ENCODE data around the gene XIRP2. TPM values are rescaled to one million over a fixed set of nuclear protein-coding genes. Genes with fewer than 3 reads are reported as not detected.

The XIRP2 gene, protein sequence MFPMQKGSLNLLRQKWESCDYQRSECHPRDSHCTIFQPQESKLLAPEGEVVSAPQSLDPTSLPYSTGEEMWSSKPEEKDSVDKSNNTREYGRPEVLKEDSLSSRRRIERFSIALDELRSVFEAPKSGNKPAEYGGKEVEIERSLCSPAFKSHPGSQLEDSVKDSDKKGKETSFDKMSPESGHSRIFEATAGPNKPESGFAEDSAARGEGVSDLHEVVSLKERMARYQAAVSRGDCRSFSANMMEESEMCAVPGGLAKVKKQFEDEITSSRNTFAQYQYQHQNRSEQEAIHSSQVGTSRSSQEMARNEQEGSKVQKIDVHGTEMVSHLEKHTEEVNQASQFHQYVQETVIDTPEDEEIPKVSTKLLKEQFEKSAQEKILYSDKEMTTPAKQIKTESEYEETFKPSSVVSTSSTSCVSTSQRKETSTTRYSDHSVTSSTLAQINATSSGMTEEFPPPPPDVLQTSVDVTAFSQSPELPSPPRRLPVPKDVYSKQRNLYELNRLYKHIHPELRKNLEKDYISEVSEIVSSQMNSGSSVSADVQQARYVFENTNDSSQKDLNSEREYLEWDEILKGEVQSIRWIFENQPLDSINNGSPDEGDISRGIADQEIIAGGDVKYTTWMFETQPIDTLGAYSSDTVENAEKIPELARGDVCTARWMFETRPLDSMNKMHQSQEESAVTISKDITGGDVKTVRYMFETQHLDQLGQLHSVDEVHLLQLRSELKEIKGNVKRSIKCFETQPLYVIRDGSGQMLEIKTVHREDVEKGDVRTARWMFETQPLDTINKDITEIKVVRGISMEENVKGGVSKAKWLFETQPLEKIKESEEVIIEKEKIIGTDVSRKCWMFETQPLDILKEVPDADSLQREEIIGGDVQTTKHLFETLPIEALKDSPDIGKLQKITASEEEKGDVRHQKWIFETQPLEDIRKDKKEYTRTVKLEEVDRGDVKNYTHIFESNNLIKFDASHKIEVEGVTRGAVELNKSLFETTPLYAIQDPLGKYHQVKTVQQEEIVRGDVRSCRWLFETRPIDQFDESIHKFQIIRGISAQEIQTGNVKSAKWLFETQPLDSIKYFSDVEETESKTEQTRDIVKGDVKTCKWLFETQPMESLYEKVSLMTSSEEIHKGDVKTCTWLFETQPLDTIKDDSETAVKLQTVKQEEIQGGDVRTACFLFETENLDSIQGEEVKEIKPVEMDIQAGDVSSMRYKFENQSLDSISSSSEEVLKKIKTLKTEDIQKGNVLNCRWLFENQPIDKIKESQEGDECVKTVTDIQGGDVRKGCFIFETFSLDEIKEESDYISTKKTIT (N-terminal part only)
- total RNA-seq, result not detected
- long read RNA-seq, result 0 reads

DNA sequence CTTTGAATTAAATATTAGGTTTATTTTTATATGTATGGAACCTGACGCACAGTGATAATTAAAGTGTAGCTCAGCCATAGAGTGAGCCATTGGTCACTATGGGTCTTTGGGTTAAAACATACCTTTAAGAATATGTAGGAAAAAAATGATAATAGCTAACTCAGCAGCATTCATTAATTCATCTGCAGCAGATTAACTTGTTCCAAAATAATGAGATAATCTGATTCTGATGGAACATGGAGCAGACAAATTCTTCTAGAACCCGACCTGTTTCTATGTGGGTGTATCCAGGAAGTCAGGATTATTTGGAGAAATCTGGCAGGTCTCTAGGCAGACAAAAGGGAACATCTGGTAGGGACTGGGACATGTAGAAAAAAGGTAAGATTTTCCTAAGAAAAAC is at the start of gene XIRP2:
TSS of gene XIRP2 (plus strand) at position 301 of the 400 bp plus-strand sequence. CDS start 15,003 bp downstream, outside the sequence.
- intact Hi-C loops (cut with DNase I, micrococcal nuclease), result no loop called here
- no peak for DNase-seq
- no peak for ATAC-seq

DNA sequence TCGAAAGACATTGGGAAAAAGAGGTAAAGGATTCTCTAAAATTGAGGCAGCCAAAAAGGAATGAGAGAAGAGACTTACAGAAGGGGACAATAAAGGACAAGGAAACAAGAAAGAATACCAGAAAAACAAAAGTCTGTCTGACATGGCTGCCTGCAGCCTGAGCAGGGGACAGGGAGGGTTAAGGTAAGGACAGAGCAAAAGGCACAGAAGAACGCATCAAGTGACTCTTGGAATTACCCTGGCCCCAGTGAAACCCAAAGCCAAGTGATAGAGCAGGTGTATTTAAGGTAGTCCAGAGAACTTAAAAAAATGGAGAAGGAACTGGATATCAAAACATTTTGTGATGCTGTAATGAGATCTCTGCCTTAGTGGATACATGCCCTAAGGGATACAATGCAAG is 47.1 kb upstream of the XIRP2 start:
- ATAC-seq (no peak), DNase-seq (no peak)
- intact Hi-C loops (cut with DNase I, micrococcal nuclease), result no loop called here

DNA sequence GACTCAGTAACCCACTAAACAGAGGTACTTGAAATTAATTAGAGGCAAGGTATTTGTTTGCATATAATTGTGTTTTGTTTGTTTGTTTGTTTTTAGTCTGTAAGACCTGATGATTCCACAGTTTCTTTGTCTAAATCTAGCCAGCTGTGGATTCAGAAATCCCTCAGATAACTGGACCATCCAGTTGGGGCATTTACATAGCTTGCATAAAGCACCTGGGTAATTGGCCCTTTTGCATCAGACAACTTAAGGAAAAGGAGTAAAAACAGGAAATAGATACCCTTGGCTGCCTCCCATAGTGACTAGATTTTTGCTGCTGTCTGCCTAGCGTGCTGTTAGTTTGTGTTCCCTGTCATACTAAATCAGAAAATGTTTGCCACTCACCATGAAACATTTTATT is 46.6 kb upstream of the XIRP2 start:
- no peak for DNase-seq
- intact Hi-C loops (cut with DNase I, micrococcal nuclease), result no loop called here

DNA sequence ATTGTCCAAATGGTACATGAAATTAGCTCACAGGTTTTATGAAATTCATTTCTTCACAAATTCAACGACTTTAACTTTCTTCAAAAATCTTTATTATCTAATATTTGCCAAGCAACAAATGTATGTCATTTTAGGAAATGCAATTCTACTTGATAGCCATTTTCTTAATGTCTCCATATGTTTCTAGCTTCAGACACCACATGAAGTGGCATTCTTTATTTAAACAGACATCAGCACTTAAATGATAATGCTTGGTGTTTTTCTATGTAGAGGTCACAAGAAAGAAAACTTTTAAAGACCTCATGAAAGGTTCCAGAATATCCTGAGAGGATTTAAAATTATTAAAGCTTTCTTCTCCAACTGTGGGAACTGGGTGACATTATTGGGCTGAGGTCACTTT is 44.2 kb upstream of the XIRP2 start:
- intact Hi-C loops (cut with DNase I, micrococcal nuclease), result no loop called here
- ATAC-seq (no peak), DNase-seq (no peak)

More for the DNA sequence above, 46.6 kb upstream of the XIRP2 start:
- no peak for ATAC-seq

DNA sequence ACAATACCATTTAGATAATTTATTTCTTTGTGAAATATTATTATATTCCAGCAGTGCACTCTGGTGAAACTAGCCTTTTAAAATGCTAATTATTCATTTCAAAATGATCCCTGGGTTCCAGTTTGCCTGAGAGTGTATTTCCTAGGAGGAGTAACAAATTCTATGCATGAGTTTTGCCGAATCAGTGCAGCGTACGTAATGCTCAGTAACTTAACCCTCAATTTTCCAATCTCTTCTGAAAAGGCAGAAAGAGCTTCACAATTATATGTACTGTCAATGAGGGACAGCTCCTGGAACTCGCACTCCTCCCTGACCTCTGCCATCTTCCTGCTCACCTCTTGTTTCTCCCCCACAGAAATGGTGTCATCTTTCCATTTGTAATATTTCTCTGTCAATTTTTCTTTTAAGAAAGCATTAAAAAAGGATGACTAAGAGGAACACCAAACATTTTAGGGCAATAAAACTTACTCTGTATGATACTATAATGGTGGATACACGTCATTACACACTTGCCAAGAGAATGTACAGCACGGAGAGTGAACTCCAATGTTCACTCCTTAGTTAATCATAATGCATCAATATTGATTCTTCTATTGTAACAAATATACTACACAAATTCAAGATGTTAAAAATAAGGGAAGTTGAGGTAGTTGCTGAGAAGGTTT is 25.7 kb upstream of the XIRP2 start:
- ATAC-seq, result no peak
- intact Hi-C loops (cut with DNase I, micrococcal nuclease), result no loop called here
- DNase-seq, result no peak

DNA sequence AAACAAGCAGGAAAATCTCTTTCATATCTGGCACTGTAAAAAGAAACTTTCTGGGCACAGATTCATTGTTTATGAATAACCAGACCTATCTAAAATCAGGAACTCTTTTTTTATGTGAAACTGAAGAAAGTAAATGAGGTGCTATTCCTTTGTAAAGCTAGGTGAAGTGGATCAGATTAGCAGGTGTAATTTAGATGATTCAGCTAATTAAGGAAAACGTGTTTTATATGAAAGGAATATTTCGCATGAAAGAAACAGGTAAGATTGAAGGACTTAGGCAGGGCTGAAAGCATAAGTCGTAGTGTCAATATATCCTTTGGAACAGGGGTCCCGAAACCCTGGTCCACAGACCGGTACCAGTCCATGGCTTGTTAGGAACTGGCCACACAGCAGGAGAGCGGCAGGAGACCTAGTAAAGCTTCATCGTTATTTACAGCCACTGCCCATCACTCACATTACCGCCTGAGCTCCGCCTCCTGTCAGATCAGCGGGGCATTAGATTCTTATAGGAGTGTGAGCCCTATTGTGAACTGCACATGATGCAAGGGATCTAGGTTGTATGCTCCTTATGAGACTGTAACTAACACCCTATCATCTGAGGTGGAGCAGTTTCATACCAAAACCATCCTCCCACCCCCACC is 20.3 kb upstream of the XIRP2 start:
- no peak for DNase-seq
- intact Hi-C loops (cut with DNase I, micrococcal nuclease), result no loop called here
- ATAC-seq, result no peak

DNA sequence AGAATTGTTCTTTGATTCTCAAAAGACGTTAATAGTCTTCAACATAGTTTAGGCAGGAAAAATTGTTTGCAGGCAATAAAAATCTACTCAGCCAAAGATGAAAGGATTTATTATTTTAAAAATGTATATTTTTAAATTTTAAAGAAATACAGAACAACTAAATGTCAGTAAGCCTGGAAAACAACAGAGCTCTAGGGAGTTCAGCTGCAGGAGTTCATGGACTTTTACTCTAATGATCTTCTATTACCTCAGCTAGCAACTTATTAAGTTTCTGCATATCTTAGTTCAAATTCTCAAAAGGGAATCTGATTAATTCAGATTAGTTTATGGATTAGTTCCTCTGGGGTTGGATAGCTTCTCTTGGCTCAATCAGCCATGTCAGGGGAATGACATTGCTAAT is 17.9 kb upstream of the XIRP2 start:
- DNase-seq (no peak), ATAC-seq (no peak)
- intact Hi-C loops (cut with DNase I, micrococcal nuclease), result no loop called here

DNA sequence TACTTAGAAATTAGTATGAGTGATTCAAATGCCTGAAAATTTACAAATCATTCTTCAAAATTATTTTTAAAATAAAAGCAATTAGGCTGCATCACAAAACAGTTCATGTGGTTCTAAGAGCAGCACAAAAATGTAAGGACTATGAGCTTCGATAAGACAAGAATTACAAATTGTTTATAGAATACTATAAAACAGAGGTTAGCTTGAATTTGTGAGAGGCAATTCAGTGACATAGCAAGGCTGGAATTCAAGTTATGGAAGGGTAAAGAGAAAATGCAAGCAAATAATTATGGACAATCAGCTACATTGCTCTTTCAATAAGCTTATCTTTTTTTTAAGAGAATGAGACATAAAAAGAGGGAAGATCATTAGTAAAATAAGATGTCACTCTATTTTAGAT is 7.1 kb upstream of the XIRP2 start:
- no peak for DNase-seq
- no peak for ATAC-seq
- intact Hi-C loops (cut with DNase I, micrococcal nuclease), result no loop called here

DNA sequence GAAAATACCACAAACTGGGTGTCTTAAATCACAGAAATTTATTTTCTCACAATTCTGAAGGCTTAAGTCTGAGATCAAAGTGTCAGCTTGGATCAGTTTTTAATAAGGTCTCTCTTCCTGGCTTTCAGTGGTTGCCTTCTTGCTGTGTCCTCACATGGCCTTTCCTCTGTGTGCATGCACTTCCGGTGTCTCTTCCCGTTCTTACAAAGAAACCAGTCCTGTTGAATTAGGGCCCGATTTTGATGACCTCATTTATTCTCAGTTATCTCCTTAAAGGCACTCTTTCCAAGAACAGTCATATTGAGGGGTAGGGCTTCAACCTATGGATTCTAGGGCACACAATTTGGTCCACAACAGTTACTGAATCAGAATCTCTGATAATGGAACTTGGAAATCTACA is 5.4 kb upstream of the XIRP2 start:
- DNase-seq (no peak), ATAC-seq (no peak)
- intact Hi-C loops (cut with DNase I, micrococcal nuclease), result no loop called here

DNA sequence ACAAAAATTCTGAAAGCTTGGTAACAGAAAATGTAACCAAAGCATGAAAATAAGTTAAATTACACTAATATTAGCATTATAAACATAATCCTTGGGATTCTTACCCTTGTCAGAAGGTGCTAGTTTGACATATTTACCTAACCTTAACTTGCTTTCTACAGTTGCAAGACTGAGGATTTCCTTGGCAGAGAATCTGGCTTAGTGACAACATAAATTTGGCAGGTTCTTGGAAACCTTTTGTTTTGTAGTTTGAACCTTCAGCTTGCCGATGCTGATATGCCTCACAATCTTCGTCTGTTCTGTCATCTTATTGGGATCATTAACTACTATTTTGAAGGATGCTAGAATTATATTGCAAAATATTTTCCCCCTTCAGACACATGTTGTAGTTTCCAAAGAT is 3.4 kb downstream of the XIRP2 start:
- DNase-seq (no peak), ATAC-seq (no peak)
- intact Hi-C loops (cut with DNase I, micrococcal nuclease), result no loop called here

DNA sequence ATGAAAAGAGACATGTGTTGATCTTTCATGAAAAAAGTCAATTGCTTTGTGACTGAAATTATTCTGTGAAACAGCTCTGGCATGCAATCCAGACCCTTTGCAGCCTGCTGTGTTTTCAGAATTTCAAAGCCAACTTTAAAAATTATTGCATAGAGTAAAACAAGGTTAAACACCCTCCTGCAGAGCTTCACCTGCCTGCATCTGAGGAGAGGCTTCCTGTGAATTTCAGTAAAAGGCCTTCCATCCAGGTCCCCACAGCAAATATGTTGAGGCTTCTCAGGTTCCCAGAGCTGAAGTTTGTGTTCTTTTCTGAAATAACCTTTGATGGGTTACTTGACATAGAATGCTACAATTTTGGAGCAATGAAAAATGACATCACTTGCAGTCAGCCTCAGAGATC is 4.1 kb downstream of the XIRP2 start:
- intact Hi-C loops (cut with DNase I, micrococcal nuclease), result no loop called here
- DNase-seq (no peak), ATAC-seq (no peak)

DNA sequence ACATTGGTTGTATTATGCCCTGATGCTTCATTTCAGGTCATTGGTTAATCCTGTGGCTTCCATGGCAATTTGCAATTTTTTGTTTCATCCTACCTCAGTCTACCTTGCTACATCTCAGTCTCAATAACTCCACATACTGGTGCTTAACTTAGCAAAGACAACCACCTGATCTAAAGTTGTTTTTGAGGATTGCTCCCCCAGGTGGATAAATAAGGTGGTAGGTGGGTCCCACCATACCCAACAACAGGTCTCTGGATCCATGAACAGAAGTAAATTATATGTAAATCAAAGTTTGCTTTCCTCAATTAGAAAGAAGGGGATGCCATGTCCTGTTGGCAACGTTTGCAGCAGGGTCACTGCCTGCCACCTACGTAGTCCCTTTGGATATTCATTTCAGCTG is 7.0 kb downstream of the XIRP2 start:
- intact Hi-C loops (cut with DNase I, micrococcal nuclease), result no loop called here
- ATAC-seq (no peak), DNase-seq (no peak)

DNA sequence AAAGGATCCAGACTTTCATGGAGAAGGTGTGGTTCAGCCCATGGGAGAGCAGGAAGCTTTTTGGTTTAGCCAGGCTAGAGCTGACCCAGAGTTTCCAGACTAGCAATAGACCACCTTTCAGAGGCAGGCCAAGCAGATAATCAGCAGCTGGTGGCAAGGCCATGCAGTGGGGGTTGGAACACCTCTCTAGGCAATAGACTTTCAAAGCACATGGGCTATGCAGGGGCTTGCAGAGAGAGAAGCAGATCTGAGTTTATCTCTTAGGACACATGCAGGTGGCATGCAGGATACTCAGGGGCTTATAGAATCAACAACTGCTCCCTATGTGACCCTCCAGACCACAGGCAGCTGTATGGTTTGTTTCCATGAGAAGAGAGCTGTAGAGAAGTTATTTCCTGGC is 9.4 kb downstream of the XIRP2 start:
- intact Hi-C loops (cut with DNase I, micrococcal nuclease), result no loop called here
- no peak for ATAC-seq
- no peak for DNase-seq

DNA sequence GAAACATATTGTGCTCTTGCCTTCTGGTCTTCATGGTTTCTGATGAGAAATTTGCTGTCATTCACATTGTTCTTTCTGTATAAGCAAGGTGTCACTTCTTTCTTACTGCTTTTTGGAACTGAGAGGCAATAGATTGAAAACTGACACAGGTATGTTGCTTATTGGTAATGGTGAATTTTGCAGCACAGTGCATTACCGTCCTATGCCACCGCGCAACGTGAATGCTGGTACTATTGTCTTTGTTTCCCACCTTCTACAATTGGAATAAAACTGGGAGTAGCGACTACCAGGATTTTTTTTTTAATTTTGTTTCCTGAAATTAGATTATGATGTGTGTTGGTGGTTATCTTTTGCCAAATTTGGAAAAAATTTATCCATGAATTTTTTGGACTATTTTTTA is 11.4 kb downstream of the XIRP2 start:
- DNase-seq, result no peak
- ATAC-seq, result no peak
- intact Hi-C loops (cut with DNase I, micrococcal nuclease), result no loop called here

DNA sequence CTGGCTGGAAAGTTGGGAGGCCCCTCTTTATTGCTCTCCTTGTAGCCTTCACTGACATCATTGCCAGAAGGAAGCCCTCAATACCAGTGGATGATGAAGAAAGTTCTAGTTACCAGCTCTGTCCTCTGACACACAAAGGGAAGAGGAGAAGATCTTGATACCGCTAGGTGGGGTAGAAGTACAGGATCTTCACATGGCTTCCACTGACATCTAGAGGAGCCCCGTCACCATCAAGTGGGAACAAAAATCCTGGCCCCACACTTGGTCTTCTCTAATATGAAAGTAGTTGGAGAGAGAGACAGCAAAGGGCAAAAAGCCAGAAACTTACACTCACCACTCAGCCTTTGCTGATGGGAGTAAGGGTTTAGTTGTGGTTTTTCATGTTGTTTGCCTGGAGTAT is 12.4 kb downstream of the XIRP2 start:
- intact Hi-C loops (cut with DNase I, micrococcal nuclease), result no loop called here
- DNase-seq, result no peak
- no peak for ATAC-seq

DNA sequence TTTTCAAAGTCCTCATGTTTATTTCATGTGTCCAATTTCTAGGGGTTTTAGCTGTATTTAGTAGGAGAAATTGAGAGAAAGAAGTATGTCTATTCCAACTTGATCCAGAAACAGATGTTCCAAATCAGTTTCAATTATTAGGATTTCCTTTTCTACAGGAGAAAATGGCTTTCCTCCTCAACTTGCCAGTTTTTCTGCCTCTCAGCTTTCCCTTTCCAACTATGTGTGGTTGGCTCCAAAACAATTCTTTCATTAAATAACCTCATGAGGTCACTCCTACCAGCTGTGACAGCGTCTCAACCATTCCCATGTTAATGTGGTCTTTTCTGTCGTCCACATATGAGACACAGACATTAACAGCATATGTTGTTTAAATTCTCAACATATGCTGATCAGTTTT is 13.1 kb downstream of the XIRP2 start:
- intact Hi-C loops (cut with DNase I, micrococcal nuclease), result no loop called here
- no peak for ATAC-seq
- no peak for DNase-seq

DNA sequence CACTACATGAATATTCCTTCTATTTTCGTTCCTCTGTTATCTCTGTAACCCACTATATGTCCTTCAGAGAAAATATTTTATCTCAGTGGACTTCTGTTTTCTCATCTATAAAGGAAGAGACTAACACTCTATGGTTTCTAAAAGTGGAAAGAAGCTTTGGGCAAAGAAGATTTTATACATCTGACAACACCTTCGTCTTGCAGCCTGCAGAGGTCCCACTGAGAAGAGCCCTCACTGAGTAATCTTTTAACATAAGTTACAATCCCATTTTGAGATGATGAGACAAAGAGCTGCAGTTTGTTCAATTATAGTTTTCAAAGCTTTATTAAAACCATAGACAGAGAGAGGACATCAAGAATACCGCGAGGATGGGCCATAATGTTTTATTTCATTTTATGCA is 28.7 kb downstream of the XIRP2 start:
- intact Hi-C loops (cut with DNase I, micrococcal nuclease), result no loop called here
- ATAC-seq, result no peak
- DNase-seq, result no peak

DNA sequence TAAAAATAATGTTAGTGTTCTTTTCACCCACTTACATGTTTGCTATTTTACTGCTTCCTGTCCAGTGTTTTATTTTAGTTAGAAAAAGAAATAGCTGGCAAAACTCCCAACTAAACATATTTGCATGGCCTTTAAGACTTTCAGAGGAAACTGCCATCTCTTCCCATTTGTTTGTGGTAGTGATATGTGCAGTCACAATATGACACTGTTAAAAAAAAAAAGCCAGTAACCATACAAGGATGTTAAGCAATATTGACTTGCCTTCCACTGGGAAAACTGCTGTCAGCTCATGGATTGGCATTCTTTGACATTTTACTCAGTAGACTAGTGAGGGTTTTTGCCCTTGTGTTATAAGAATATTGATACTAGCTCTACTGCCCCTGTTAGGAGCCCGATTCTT is 29.1 kb downstream of the XIRP2 start:
- DNase-seq (no peak), ATAC-seq (no peak)
- intact Hi-C loops (cut with DNase I, micrococcal nuclease), result no loop called here

All from left colon (tissue), 2 donors.